ENCODE measurements around the gene ACSL1. TPM values are rescaled to one million over a fixed set of nuclear protein-coding genes. Genes with fewer than 3 reads are reported as not detected.

ACSL1 gene
- total and polyA plus RNA-seq, 2 donors (not counting 3 experiments of a cell fraction or from before 2014, with no cell fraction given): 7.3 to 17.7 TPM

DNA sequence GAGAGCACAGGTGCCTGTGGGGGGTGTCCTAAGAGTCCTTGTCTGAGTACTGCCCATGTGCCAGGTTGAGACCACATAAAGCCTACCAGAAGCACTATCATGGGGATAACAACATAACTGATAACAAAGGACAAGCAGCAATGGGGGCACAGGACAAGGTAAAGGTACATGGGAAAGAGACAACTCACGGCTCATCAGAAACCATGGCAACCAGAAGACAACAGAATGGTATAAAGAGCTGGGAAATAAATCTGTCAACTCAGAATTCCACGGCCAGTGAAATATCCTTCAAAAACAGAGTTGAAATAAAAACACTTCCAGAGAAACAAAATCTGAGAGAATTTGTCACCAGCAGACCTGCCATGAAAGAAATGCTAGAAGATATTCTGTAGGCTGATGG lies 111.9 kb downstream of the ACSL1 start:
- H3K79me2 ChIP-seq (ENCODE audit: control insufficient read depth, insufficient read depth, low read length): peaks cover under 1% of the 10 kb centered on the region
- no peak overlapping the region for H3K9ac ChIP-seq (replicated peaks; ENCODE audit: extremely low read depth, insufficient read depth, low read length)
- no peaks in the 10 kb centered on the region for H3K27me3 ChIP-seq (ENCODE audit: control insufficient read depth in 2 of 2, insufficient read depth in 2 of 2, low read length in 2 of 2)
- ChIA-PET POLR2A (no interaction called here), CTCF (no interaction called here)
- H3K4me3 ChIP-seq (replicated peaks in 1 of 3; ENCODE audit: insufficient read depth in 1 of 3, low read depth in 1 of 3, low read length in 3 of 3): no peak overlapping the region
- TF ChIP-seq MYC (IDR thresholded peaks at IDR 0.05; ENCODE audit: low read depth, low read length) (no peak), EZH2 (IDR thresholded peaks at IDR 0.05; ENCODE audit: borderline replicate concordance, low read depth, low read length, severe bottlenecking) (no peak), JUN (IDR thresholded peaks at IDR 0.05; ENCODE audit: borderline replicate concordance, insufficient read depth, insufficient read length, low read depth) (no peak)
- TF ChIP-seq, protein P1, sequence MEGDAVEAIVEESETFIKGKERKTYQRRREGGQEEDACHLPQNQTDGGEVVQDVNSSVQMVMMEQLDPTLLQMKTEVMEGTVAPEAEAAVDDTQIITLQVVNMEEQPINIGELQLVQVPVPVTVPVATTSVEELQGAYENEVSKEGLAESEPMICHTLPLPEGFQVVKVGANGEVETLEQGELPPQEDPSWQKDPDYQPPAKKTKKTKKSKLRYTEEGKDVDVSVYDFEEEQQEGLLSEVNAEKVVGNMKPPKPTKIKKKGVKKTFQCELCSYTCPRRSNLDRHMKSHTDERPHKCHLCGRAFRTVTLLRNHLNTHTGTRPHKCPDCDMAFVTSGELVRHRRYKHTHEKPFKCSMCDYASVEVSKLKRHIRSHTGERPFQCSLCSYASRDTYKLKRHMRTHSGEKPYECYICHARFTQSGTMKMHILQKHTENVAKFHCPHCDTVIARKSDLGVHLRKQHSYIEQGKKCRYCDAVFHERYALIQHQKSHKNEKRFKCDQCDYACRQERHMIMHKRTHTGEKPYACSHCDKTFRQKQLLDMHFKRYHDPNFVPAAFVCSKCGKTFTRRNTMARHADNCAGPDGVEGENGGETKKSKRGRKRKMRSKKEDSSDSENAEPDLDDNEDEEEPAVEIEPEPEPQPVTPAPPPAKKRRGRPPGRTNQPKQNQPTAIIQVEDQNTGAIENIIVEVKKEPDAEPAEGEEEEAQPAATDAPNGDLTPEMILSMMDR (IDR thresholded peaks at IDR 0.05; ENCODE audit: extremely low read depth in 1 of 2, insufficient read depth in 1 of 2, low read depth in 1 of 2, low read length in 2 of 2): no peak
- H3K9me3 ChIP-seq (replicated peaks; ENCODE audit: control insufficient read depth, insufficient read depth, low read length): no peaks in the 10 kb centered on the region
- H3K4me2 ChIP-seq (ENCODE audit: insufficient read depth, low read length): no peak overlapping the region
- BruUV-seq (replicated peaks): no TSS peak
- H2AFZ ChIP-seq (ENCODE audit: low read depth, low read length): no peak overlapping the region
- no peaks in the 10 kb centered on the region for H3K9me1 ChIP-seq (replicated peaks; ENCODE audit: control insufficient read depth, extremely low read depth, insufficient read depth, low read length)
- DNase-seq (ENCODE audit: low read depth, low spot score) (no peak), FAIRE-seq (no peak)
- dilution Hi-C loops (cut with MboI; ENCODE audit: extremely low pct_ligation_motif_present, low sequenced_read_pairs) (no loop called here), intact Hi-C loops (cut with micrococcal nuclease) (no loop called here)
- no peaks in the 10 kb centered on the region for H4K20me1 ChIP-seq (replicated peaks; ENCODE audit: control insufficient read depth, extremely low read depth, insufficient read depth, low read length)
- no peaks in the 10 kb centered on the region for H3K4me1 ChIP-seq (ENCODE audit: control insufficient read depth, extremely low read depth, insufficient read depth, low read length)
- H3K27ac ChIP-seq (ENCODE audit: insufficient read depth, low read depth, low read length): no peak overlapping the region
- peaks cover 0 to 7% of the 10 kb centered on the region in 2 experiments for H3K36me3 ChIP-seq (ENCODE audit: control insufficient read depth in 2 of 2, extremely low read depth in 1 of 2, insufficient read depth in 2 of 2, low read length in 2 of 2)

- Histone ChIP-seq H3K9ac (replicated peaks; ENCODE audit: extremely low read depth, insufficient read depth, low read length) (no peak overlapping the region), H3K9me1 (replicated peaks; ENCODE audit: control insufficient read depth, extremely low read depth, insufficient read depth, low read length) (no peaks in the 10 kb centered on the region), H2AFZ (ENCODE audit: low read depth, low read length) (no peak overlapping the region), H4K20me1 (replicated peaks; ENCODE audit: control insufficient read depth, extremely low read depth, insufficient read depth, low read length) (no peaks in the 10 kb centered on the region), H3K79me2 (ENCODE audit: control insufficient read depth, insufficient read depth, low read length) (no peaks in the 10 kb centered on the region), H3K36me3 (ENCODE audit: control insufficient read depth in 2 of 2, extremely low read depth in 1 of 2, insufficient read depth in 2 of 2, low read length in 2 of 2) (peaks cover 0 to 6% of the 10 kb centered on the region in 2 experiments), H3K4me1 (ENCODE audit: control insufficient read depth, extremely low read depth, insufficient read depth, low read length) (no peaks in the 10 kb centered on the region), H3K4me2 (ENCODE audit: insufficient read depth, low read length) (no peak overlapping the region), H3K9me3 (replicated peaks; ENCODE audit: control insufficient read depth, insufficient read depth, low read length) (no peaks in the 10 kb centered on the region), H3K27ac (ENCODE audit: insufficient read depth, low read depth, low read length) (no peak overlapping the region), H3K27me3 (ENCODE audit: control insufficient read depth in 2 of 2, insufficient read depth in 2 of 2, low read length in 2 of 2) (no peaks in the 10 kb centered on the region), H3K4me3 (replicated peaks in 1 of 3; ENCODE audit: insufficient read depth in 1 of 3, low read depth in 1 of 3, low read length in 3 of 3) (no peak overlapping the region)
- DNase-seq (ENCODE audit: low read depth, low spot score): no peak
- dilution Hi-C loops (cut with MboI; ENCODE audit: extremely low pct_ligation_motif_present, low sequenced_read_pairs) (no loop called here), intact Hi-C loops (cut with micrococcal nuclease) (no loop called here)
- FAIRE-seq: no peak
- no peak for TF ChIP-seq MYC (IDR thresholded peaks at IDR 0.05; ENCODE audit: low read depth, low read length)
- no peak for TF ChIP-seq EZH2 (IDR thresholded peaks at IDR 0.05; ENCODE audit: borderline replicate concordance, low read depth, low read length, severe bottlenecking)
- TF ChIP-seq POLR2A (IDR thresholded peaks at IDR 0.05; ENCODE audit: low read depth, low read length): no peak
- TF ChIP-seq FOS (IDR thresholded peaks at IDR 0.05; ENCODE audit: borderline replicate concordance, insufficient read depth, low read length): no peak
- no peak for TF ChIP-seq JUN (IDR thresholded peaks at IDR 0.05; ENCODE audit: borderline replicate concordance, insufficient read depth, insufficient read length, low read depth)
- TF ChIP-seq MAX (IDR thresholded peaks at IDR 0.05; ENCODE audit: insufficient read depth, insufficient read length): no peak
- POLR2A ChIA-PET: no interaction called here
- CTCF ChIA-PET: no interaction called here
- BruUV-seq (replicated peaks): no TSS peak
Measured at GRCh38 chr4:184712322-184712721, 113.4 kb downstream of the ACSL1 start.

Data from endothelial cell of umbilical vein (primary cell).